WTC11 (cell line): ENCODE data around the gene APLF.

ENCODE experiments used
- CREB1 ChIP-seq: sonication (generic); formaldehyde crosslinking; IDR thresholded peaks from 2 replicates; pipeline ENCODE4 v1.8.0; 2023; ENCODE audit warnings: mild to moderate bottlenecking, missing genetic modification reagents
- KAT7 ChIP-seq: sonication (generic); formaldehyde crosslinking; IDR thresholded peaks from 2 replicates; pipeline ENCODE4 v1.8.1; 2023; ENCODE audit warnings: missing genetic modification reagents, mild to moderate bottlenecking, borderline replicate concordance
- TCF7 ChIP-seq: sonication (generic); formaldehyde crosslinking; IDR thresholded peaks from 2 replicates; pipeline ENCODE4 v1.8.0; 2022; ENCODE audit warnings: mild to moderate bottlenecking, low read depth, missing genetic modification reagents, moderate library complexity
- ZBTB21 ChIP-seq: sonication (generic); formaldehyde crosslinking; IDR thresholded peaks from 2 replicates; pipeline ENCODE4 v1.8.1; 2023; ENCODE audit warnings: mild to moderate bottlenecking, missing genetic modification reagents, borderline replicate concordance
- ZNF121 ChIP-seq: sonication (generic); formaldehyde crosslinking; IDR thresholded peaks from 2 replicates; pipeline ENCODE4 v1.8.0; 2023; ENCODE audit warnings: missing genetic modification reagents
- ZNF416 ChIP-seq: fragments of 250-450 bp; sonication (Bioruptor Pico); IDR thresholded peaks from 2 replicates; pipeline ENCODE4 v1.9.0; 2021; ENCODE audit warnings: mild to moderate bottlenecking, inconsistent platforms
- TF ChIP-seq, protein P1 (sequence below): fragments of 200-600 bp; IDR thresholded peaks from 2 replicates; pipeline ENCODE4 v1.8.0; 2022; ENCODE audit warnings: antibody characterized with exemption
- TF ChIP-seq, protein P2 (sequence below): sonication (generic); formaldehyde crosslinking; IDR thresholded peaks from 2 replicates; pipeline ENCODE4 v1.8.1; 2022; ENCODE audit warnings: low read depth, missing genetic modification reagents, borderline replicate concordance
- TF ChIP-seq, protein P3 (sequence below): sonication (generic); formaldehyde crosslinking; IDR thresholded peaks from 2 replicates; pipeline ENCODE4 v1.8.0; 2022; ENCODE audit warnings: mild to moderate bottlenecking, missing genetic modification reagents

DNA sequence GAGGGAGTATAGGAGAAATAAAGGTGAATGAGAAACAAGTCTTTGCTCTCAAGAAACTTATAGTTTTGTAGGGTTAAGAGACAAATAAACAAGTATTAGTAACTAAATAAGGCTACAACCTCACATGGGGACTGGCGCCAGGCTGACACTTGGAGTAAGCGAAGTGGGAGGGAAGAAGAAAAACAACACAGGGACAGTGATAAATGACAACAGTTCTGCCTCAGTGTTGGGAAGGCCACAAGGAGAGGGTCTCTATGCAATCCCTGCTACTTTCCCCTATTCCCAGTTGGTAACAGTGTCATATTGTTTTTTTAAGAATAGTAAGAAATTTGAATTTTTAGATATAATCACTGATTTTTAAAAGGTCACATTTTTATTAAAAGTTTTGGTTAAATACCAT is 4.0 kb downstream of the APLF start:
- TF ChIP-seq, protein P1, sequence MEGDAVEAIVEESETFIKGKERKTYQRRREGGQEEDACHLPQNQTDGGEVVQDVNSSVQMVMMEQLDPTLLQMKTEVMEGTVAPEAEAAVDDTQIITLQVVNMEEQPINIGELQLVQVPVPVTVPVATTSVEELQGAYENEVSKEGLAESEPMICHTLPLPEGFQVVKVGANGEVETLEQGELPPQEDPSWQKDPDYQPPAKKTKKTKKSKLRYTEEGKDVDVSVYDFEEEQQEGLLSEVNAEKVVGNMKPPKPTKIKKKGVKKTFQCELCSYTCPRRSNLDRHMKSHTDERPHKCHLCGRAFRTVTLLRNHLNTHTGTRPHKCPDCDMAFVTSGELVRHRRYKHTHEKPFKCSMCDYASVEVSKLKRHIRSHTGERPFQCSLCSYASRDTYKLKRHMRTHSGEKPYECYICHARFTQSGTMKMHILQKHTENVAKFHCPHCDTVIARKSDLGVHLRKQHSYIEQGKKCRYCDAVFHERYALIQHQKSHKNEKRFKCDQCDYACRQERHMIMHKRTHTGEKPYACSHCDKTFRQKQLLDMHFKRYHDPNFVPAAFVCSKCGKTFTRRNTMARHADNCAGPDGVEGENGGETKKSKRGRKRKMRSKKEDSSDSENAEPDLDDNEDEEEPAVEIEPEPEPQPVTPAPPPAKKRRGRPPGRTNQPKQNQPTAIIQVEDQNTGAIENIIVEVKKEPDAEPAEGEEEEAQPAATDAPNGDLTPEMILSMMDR: no peak
- TF ChIP-seq ZNF121 (CRISPR knock-in tag) (no peak), KAT7 (CRISPR knock-in tag) (no peak), TCF7 (no peak), CREB1 (CRISPR knock-in tag) (no peak), ZNF416 (CRISPR knock-in tag) (no peak), ZBTB21 (CRISPR knock-in tag) (no peak)
- TF ChIP-seq, protein P2, sequence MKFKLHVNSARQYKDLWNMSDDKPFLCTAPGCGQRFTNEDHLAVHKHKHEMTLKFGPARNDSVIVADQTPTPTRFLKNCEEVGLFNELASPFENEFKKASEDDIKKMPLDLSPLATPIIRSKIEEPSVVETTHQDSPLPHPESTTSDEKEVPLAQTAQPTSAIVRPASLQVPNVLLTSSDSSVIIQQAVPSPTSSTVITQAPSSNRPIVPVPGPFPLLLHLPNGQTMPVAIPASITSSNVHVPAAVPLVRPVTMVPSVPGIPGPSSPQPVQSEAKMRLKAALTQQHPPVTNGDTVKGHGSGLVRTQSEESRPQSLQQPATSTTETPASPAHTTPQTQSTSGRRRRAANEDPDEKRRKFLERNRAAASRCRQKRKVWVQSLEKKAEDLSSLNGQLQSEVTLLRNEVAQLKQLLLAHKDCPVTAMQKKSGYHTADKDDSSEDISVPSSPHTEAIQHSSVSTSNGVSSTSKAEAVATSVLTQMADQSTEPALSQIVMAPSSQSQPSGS (CRISPR knock-in tag): no peak
- TF ChIP-seq, protein P3, sequence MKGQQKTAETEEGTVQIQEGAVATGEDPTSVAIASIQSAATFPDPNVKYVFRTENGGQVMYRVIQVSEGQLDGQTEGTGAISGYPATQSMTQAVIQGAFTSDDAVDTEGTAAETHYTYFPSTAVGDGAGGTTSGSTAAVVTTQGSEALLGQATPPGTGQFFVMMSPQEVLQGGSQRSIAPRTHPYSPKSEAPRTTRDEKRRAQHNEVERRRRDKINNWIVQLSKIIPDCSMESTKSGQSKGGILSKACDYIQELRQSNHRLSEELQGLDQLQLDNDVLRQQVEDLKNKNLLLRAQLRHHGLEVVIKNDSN: no peak
